Left lung (tissue), 10 donors: ENCODE data around the gene MCF2L. TPM values are rescaled to one million over a fixed set of nuclear protein-coding genes. Genes with fewer than 3 reads are reported as not detected.
"Not testable (repeated sequence)": the region's sequence is repeated elsewhere in the genome, so short reads cannot be mapped to it uniquely, and the experiment has no call there.

Experiments
- ATAC-seq: fragments of 200-7000 bp; cut with Tn5 transposase; one replicate; pipeline ENCODE4 v1.9.1; 2020; ENCODE audit warnings: moderate library complexity
- DNase-seq, 4 donors: peaks; one replicate each; pipeline ENCODE4 v3.0.0-alpha.2; 2013 to 2020
- H3K27ac ChIP-seq, 2 donors: fragments of 200-600 bp; sonication (generic) in 1 of 2; one replicate each; pipeline versions ENCODE4 v1.5.0 to v1.8.0; 2020 to 2021
- H3K27me3 ChIP-seq, 2 donors: fragments of 200-600 bp; sonication (generic) in 1 of 2; one replicate each; pipeline versions ENCODE4 v1.5.0 to v1.8.0; 2020 to 2021
- H3K36me3 ChIP-seq, 2 donors: fragments of 200-600 bp; sonication (generic) in 1 of 2; one replicate each; pipeline versions ENCODE4 v1.5.0 to v1.8.0; 2020 to 2021
- H3K4me1 ChIP-seq, 2 donors: fragments of 200-600 bp; one replicate each; pipeline ENCODE4 v1.8.0; 2021
- H3K4me3 ChIP-seq, 2 donors: fragments of 200-600 bp; sonication (generic) in 1 of 2; one replicate each; pipeline versions ENCODE4 v1.5.0 to v1.8.0; 2020 to 2021; ENCODE audit warnings: mild to moderate bottlenecking in 1 of 2
- H3K9me3 ChIP-seq, 2 donors: fragments of 200-600 bp; sonication (generic) in 1 of 2; one replicate each; pipeline versions ENCODE4 v1.5.0 to v1.8.0; 2020 to 2021
- intact Hi-C, 2 donors: fragments of 100-400 bp; cut with DNase I; formaldehyde crosslinking; loops; one replicate each; pipeline versions ENCODE4 v1.11.2 to v1.14.2; 2022
- polyA plus RNA-seq, 6 donors: library from polyadenylated mRNA; unstranded; fragments of 120-200 nt; gene quantifications; one replicate each; pipeline ENCODE4 v1.2.1, GENCODE V29; 2013; ENCODE audit not compliant: insufficient read length in 6 of 6
- total RNA-seq, 2 donors: library from RNA; stranded (reverse); fragmentation: NEBNext Ultra II Directional; extraction: Animal tissue kit (Norgen Biotek cat#: 25700); gene quantifications; one replicate each; pipeline ENCODE4 v1.2.1, GENCODE V29; 2021
- TF ChIP-seq, protein P1 (sequence below), 2 donors: fragments of 200-600 bp; sonication (generic) in 1 of 2; IDR thresholded peaks; one replicate each; pipeline versions ENCODE4 v1.5.0 to v1.8.0; 2021; ENCODE audit warnings: antibody characterized with exemption in 2 of 2
- donor health status: DM: no; HTN: yes; CAD: no.
- donor health status: DM: no; HTN: no; CAD: no.

Gene MCF2L
- total and polyA plus RNA-seq, 8 donors = 22.2 to 39.5 (median 33.7) TPM

DNA sequence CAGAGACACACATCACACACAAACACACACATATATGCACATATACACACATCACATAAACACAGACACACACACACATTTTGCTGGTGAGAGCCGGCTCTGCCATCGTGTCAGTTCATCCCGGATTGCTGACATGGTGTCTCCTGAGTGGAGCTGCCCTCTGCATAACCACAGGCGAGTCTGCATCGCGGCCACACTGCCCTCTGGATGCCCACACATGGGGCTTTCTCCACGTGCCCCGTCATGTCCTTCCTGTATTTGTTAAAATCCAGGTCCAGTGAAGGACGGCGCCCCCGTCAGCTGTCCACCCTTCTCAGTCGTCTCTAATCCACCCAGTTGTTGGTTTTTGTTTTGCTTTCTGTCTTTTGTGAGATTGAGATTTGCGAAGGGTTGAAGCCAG lies 84.0 kb downstream of the MCF2L start:
- ATAC-seq = no peak
- TF ChIP-seq, protein P1, sequence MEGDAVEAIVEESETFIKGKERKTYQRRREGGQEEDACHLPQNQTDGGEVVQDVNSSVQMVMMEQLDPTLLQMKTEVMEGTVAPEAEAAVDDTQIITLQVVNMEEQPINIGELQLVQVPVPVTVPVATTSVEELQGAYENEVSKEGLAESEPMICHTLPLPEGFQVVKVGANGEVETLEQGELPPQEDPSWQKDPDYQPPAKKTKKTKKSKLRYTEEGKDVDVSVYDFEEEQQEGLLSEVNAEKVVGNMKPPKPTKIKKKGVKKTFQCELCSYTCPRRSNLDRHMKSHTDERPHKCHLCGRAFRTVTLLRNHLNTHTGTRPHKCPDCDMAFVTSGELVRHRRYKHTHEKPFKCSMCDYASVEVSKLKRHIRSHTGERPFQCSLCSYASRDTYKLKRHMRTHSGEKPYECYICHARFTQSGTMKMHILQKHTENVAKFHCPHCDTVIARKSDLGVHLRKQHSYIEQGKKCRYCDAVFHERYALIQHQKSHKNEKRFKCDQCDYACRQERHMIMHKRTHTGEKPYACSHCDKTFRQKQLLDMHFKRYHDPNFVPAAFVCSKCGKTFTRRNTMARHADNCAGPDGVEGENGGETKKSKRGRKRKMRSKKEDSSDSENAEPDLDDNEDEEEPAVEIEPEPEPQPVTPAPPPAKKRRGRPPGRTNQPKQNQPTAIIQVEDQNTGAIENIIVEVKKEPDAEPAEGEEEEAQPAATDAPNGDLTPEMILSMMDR (IDR thresholded peaks at IDR 0.05) = no peak
- H3K36me3 ChIP-seq = no peaks in the 10 kb centered on the region
- H3K4me3 ChIP-seq = no peak overlapping the region
- no peaks in the 10 kb centered on the region for H3K4me1 ChIP-seq
- intact Hi-C loops = no loop called here
- H3K27ac ChIP-seq = no peak overlapping the region
- H3K27me3 ChIP-seq = peaks cover 0 to 11% of the 10 kb centered on the region in 2 donors
- peak in 1 of 4 donors; percentile 68 for DNase-seq
- no peaks in the 10 kb centered on the region for H3K9me3 ChIP-seq

DNA sequence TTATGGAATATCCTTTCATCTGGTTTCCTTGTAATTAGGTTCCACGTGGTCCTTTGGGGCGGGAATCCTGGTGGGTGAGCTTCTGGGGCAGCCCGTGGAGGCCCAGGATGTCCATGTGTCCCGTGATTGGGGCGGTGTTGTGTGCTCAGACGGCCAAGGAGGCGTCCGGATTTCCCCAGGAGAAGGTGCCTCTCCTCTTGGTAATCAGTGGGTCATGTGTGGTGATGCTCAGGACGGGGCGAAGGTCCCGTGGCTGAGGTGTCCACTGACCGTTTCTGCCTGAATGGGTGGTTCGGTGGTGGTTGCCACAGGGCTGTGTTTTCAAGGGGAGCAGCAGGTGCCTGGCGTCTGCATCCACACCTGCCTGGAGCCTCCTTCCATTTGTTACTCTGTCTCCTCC lies 84.4 kb downstream of the MCF2L start:
- H3K27ac ChIP-seq = no peak overlapping the region
- intact Hi-C loops = no loop called here
- no peaks in the 10 kb centered on the region for H3K36me3 ChIP-seq
- TF ChIP-seq, protein P1 (IDR thresholded peaks at IDR 0.05) = no peak
- H3K4me1 ChIP-seq = no peaks in the 10 kb centered on the region
- no peaks in the 10 kb centered on the region for H3K9me3 ChIP-seq
- DNase-seq (peak in 1 of 4 donors; percentile 56), ATAC-seq (no peak)
- H3K4me3 ChIP-seq = no peak overlapping the region
- peaks cover 0 to 11% of the 10 kb centered on the region in 2 donors for H3K27me3 ChIP-seq

DNA sequence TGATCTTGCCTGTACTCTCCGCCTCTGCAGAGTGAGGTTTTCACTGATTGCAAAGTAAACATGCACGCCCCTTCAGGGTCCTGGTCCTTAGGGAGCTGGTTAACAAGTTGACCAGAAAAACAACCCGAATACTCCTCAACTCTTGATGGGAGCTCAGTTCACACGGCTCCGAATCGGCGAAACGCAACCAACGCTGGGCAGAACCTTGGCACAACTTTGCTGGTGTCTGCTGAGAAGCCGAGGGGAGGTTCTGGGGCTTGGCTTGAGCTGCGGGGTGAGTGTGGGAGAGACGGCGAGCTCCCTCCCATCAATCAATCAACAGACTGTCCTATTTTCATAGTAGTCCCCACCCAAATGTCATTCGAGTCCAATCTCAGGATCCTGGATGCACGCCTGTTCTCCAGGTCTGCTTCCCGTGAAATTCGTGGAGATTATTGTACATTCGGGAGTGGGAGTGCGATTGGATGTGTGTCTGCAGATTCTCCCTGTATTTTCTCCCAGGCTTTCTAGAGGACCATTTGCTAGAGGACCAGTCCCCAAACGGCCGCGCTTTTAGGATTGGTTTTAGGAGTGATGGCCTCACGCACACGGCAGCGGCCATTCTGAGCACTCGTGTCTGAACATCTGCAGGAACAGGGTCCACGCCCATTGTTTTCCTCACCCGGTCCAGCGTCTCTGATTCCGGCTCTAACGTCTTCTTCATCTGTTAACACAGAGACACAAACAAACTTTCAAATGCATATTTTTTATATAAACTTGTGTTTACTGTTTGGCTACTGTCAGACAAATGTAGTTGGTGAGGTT lies 85.0 kb downstream of the MCF2L start:
- peaks cover 0 to 11% of the 10 kb centered on the region in 2 donors for H3K27me3 ChIP-seq
- intact Hi-C loops = no loop called here
- H3K27ac ChIP-seq = no peak overlapping the region
- H3K36me3 ChIP-seq = no peaks in the 10 kb centered on the region
- no peak overlapping the region for H3K4me3 ChIP-seq
- DNase-seq = peak in 1 of 4 donors; percentile 57
- no peaks in the 10 kb centered on the region for H3K4me1 ChIP-seq
- no peaks in the 10 kb centered on the region for H3K9me3 ChIP-seq
- TF ChIP-seq, protein P1 (IDR thresholded peaks at IDR 0.05) = no peak
- no peak for ATAC-seq

DNA sequence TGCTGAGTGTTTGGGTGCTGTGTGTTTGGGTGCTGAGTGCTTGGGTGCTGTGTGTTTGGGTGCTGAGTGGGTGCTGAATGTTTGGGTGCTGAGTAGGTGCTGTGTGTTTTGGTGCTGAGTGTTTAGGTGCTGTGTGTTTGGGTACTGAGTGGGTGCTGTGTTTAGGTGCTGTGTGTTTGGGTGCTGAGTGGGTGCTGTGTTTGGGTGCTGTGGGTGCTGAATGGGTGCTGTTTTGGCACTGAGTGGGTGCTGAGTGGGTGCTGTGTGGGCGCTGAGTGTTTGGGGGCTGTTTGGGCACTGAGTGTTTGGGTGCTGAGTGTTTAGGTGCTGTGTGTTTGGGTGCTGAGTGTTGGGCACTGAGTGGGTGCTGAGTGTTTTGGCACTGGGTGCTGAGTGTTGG lies 88.1 kb downstream of the MCF2L start:
- H3K27me3 ChIP-seq = no peaks in the 10 kb centered on the region
- H3K4me1 ChIP-seq = no peaks in the 10 kb centered on the region
- no peak overlapping the region for H3K27ac ChIP-seq
- no peaks in the 10 kb centered on the region for H3K9me3 ChIP-seq
- TF ChIP-seq, protein P1 (IDR thresholded peaks at IDR 0.05) = no peak
- ATAC-seq (no peak), DNase-seq (peak in 1 of 4 donors; percentile 22)
- H3K4me3 ChIP-seq = no peak overlapping the region
- H3K36me3 ChIP-seq = peaks cover 0 to 3% of the 10 kb centered on the region in 2 donors
- intact Hi-C loops = no loop called here

DNA sequence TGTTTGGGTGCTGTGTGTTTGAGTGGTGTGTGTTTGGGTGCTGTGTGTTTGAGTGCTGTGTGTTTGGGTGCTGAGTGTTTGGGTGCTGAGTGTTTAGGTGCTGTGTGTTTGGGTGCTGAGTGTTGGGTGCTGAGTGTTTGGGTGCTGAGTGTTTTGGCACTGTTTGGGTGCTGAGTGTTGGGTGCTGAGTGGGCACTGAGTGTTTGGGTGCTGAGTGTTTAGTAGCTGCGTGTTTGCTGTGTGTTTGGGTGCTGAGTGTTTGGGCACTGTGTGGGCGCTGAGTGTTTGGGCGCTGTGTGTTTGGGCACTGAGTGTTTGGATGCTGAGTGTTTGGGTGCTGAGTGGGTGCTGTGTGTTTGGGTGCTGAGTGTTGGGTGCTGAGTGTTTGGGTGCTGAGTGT lies 88.5 kb downstream of the MCF2L start:
- intact Hi-C loops, DNase-seq, H3K36me3 ChIP-seq, H3K27me3 ChIP-seq, H3K9me3 ChIP-seq, H3K27ac ChIP-seq, ATAC-seq, H3K4me3 ChIP-seq, H3K4me1 ChIP-seq: not testable (repeated sequence)
